RPMI7951 (cell line): Measurements from ENCODE around the gene MYL4. TPM values are rescaled to one million over a fixed set of nuclear protein-coding genes. Genes with fewer than 3 reads are reported as not detected.
"Not testable (repeated sequence)": the region's sequence is repeated elsewhere in the genome, so short reads cannot be mapped to it uniquely, and the experiment has no call there.

Source experiments
- DNase-seq: peaks from one replicate; pipeline ENCODE4 v3.0.0-alpha.2; 2012; ENCODE audit warnings: low read depth
- total RNA-seq: library from RNA; depleted of rRNA; stranded (reverse); fragments of >200 nt; shearing (Covaris generic); gene quantifications from 2 replicates; pipeline ENCODE4 v1.2.3, GENCODE V29; 2014

Gene MYL4
- total RNA-seq, 1 experiment from 2014 or later = not detected

DNA sequence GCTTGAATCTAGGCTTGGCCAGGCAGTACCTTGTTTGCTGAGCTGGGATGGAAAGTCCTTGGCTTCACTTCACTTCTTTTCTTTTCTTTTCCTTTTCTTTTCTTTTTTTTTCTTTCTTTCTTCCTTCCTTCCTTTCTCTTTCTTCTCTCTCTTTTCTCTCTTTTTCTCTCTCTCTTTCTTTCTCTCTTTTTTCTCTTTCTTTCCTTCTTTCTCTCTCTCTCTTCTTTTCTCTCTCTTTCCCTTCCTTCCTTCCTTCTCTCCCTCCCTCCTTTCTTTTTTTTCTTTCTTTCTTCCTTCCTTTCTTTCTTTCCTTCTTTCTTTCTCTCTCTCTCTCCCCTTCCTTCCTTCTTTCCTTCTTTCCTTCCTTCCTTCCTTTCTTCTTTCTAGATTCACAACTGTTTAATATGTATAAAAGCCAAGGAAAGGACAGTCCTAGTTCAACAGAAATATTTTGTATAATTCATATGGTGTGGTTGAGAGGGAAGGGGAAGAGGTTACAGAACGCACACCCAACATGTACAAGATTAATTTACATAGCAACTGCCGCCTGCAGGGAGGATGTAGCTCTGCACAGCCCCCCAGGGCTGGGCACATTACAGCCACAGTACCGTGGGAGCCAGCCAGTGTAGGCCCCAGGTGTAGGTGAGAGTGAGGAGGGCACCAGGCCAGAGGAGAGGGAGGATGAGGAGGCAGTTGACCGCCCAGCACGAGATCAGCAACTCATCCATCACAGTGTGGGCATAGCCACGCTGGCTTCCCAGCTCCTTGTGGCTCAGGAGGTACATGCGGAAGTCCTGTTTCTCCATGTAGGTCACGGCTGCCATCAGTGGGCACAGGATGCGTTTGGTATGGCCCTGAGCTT is 34.8 kb downstream of the MYL4 start:
- DNase-seq = no peak

- no peak for DNase-seq
Observed at GRCh38 chr17:47244697-47245096, 35.5 kb downstream of the MYL4 start.

- no peak for DNase-seq
Observed at GRCh38 chr17:47246120-47246519, 37.0 kb downstream of the MYL4 start.

DNA sequence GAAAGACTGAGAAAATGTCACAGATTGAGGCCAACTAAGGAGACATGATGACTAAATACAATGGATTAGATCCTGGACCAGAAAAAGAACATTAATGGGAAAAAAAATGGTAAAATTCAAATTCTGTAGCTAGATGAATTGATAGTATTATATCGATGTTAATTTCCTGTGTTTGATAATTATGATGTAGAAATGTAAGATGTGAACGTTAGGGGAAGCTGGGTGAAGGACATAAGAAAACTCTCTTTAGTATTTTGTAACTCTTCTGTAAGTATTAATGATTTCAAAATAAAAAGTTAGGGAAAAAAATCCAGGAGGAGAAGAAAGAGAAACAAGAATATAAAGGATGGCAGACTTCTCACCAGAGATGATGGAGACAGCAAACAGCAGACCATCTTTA is 41.7 kb downstream of the MYL4 start:
- no peak for DNase-seq

DNA sequence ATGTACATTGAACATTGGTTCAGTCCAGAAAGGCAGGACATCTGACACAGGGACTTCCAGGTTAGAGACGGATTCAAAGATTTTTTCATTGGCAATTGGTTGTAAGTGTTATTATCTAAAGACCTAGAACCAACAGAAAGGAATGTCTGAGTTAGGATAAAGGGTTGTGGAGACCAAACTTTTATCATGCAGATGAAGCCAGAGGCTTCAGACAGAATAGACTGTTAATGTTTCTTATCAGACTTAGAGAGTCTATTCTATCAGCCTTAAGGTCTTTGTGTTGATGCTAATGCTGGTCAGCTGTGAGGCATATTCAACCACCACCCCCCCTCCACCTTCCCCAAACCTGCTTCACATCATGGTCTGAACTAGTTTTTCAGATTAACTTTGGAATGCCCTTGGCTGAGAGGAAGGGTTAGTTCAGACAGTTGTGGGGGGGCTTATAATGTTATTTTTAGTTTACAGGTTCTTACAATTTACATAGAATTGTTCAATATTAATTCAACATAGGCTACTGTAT is 42.3 kb downstream of the MYL4 start:
- DNase-seq = no peak

- no peak for DNase-seq
Observed at GRCh38 chr17:47252209-47252608, 43.1 kb downstream of the MYL4 start.

DNA sequence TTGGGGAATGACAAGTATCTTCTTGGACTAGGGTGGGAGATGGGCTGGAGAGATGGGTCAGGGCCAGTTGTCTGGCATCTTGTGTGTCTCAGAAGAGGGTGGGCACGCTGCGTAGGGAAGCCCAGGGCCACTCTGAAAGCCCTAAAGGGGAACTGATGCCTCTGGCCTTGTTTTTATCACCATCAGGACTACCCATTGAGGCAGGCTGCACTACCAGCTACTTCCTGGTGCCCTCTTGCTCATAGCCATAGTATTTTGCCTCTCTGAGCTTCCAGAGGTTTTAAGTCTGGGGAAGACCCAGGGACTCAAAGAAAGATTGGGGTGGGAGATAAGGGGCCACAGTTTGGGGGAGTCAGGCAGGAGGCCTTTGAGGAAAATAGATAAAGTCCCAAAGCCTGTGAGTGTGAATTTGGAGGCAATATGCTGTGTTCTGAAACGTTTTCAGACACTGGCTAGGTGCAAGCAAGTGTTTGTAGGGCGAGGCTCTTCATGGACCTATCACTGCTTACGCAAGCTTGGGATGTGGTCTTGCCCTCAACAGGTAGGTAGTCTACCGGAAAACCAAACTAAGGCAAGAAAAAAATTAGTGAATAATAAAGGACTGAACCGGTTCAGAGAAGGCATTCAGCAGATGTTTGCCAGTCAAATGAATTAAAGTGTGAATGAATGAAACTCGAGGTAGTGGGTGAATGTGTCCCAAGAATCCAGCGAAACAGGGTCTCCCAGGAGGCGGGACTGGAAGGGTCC is 43.8 kb downstream of the MYL4 start:
- DNase-seq = no peak

DNA sequence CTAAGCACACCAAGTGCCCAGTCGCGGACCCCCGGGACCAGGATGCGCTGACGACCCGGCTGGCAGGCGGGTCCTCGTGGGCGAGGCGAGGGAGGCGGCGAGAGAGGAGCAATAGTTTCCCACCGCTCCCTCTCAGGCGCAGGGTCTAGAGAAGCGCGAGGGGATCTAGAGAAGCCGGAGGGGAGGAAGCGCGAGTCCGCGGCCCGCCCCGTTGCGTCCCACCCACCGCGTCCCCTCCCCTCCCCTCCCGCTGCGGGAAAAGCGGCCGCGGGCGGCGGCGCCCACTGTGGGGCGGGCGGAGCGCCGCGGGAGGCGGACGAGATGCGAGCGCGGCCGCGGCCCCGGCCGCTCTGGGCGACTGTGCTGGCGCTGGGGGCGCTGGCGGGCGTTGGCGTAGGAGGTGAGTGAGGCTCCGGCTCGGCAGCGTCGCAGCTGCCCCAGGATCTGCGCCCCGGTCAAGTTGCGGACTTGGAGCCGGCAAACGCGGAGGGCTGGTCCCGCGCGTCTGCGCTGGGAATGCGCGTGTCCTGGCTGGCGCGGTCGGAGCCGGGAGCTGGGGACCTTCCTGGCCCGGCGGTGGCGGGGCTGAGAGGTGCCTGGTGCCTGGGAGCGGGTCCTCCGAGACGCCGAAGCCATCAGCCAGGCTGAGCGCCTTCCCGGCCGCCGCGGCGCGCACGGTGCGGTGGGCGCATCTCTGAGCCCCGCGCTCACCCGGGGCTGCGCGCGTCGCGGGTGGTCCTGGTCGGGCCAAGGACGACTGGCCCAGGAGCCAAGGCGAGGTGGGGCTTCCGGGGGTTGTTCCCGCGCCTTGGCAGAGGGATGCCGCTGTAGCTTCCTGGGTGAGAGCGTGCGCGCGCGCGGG is 44.6 kb downstream of the MYL4 start, which contains the start of gene ITGB3:
Gene ITGB3, plus strand, starts transcription at position 287 of the 862 bp plus-strand sequence. Its CDS starts 35 bp downstream, at position 322.
- DNase-seq = peak; percentile 79

DNA sequence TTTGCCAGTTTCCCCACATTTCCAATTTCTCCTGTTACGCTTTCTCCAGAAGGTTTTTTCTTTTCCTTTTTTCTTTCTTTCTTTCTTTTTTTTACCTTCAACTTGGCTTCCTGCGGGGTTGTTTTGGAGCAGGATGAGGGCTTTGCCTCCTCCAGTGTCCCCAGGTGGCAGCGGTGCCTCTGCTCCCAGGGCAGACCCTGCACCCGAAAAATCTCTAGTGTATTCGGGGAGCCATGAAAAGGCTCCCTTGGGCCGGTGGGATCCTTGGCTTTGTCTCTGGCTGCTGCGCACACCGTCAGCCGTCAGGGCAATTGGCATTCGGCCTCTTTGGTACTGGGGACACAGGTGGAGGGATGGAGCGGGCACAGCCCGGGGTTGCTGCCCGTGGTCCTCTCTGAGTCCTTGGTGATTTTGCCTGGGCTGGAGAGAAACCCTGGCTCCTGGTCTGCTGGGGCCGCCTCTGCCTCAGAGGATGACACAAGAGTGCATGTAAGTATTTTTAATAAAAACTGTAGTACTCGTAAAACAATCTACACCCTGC is 45.3 kb downstream of the MYL4 start:
- DNase-seq = no peak

DNA sequence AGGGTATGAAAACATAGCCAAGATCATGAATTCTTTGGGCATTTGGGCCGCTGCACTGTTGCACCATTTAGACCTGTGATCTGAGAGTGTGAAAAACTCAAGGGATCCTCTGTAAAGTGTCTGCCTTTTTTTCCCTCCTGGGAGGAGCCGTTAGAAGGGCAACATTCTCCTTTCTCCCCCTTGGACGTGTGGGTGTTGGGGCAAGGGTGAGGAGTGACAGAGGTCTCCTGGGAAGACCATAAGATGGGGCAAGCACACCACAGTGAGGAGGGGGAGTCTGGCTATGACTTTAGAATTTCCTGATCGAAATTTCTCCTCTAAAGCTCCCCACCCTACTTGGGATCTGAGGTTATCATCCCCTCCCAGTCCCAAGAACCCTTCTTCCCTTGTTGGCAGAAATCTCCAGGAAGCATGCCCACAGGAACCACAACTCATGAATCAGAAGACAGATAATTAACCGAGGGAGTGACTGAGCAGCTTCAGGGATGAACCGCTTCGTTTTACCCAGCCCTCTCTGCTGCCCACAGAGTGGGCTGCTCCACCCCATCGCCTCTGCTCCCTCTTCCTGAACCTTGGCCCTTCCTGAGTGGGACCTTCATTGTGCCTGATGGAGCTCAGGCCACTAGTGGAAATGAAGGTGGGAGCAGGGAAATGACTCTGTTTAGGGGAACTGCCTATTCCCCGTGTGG is 48.6 kb downstream of the MYL4 start:
- peak; percentile 94 for DNase-seq

- peak; percentile 45 for DNase-seq
Observed at GRCh38 chr17:47262586-47262985, 53.4 kb downstream of the MYL4 start.

DNA sequence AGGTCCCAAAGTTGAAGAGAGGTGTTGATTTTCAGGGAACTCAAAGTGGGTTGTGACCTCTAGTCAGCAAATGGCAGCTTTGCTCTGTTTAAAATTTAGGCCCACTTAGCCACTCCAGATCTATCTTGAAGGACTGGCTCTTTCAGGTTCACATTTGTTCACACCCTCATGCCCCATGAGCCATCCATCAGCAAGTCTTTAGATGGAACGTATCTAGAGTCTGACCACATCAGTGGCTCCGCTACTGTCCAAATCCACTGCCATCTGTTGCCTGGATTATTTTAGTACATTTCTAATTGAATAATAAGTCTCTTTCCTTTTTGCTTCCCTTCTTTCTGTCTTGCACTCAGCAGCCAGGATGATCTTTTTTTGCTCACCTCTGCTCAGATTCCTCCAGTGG is 55.0 kb downstream of the MYL4 start:
- DNase-seq = no peak

- DNase-seq = peak; percentile 73
Observed at GRCh38 chr17:47265983-47266541, 56.9 kb downstream of the MYL4 start.

DNA sequence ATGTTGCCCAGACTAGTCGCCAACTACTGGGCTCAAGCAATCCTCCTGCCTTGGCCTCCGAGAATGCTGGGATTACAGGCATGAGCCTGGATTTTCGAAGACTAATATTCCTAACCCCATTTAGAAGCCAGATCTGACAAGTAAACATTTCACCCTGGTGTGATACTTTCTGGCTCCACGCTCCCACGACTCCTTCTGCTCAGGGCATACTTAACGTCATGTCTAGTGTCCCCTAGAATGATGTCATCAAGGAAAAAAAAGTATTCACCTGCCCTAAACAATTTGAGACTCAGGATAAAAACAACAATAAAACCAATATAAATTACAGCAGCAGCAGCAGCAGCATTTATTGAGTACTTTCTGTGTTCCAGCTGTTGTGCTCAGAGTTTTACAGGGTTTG is 57.6 kb downstream of the MYL4 start:
- DNase-seq = no peak

- DNase-seq = peak; percentile 88
Observed at GRCh38 chr17:47267354-47267828, 58.2 kb downstream of the MYL4 start.

DNA sequence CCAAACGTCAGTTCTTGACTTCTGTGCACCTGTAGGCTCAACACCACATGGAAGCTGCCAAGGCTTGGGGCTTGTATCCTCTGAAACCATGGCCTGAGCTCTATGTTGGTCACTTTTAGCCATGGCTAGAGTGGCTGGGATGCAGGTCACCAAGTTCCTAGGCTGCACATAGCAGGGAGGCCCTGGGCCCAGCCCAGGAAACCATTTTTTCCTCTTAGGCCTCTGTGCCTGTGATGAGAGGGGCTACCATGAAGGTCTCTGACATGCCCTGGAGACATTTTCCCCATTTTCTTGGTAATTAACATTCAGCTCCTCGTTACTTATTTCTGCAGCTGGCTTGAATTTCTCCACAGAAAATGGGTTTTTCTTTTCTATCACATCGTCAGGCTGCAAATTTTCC is 59.8 kb downstream of the MYL4 start:
- DNase-seq = not testable (repeated sequence)

DNA sequence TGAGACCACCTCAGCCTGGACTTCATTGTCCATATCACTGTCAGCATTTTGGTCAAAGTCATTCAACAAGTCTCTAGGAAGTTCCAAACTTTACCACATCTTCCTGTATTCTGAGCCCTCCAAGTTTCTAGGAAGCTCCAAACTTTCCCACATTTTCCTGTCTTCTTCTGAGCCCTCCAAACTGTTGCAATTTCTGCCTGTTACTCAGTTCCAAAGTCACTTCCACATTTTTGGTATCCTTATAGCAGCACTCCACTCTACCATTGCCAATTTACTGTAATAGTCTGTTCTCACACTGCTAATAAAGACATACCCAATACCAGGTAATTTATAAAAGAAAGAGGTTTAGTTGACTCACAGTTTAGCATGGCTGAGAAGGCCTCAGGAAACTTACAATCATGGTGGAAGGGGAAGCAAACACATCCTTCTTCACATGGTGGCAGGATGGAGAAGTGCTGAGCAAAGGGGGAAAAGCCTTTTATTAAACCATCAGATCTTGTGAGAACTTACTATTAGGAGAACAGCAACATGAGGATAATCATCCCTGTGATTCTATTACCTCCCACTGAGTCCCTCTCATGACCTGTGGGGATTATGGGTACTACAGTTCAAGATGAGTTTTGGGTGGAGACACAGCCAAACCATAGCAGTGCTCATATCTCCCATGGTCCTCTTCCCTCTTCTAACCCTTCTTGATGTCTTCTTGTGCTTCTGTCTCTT is 60.6 kb downstream of the MYL4 start:
- not testable (repeated sequence) for DNase-seq

- DNase-seq = no peak
Observed at GRCh38 chr17:47270946-47271705, 62.0 kb downstream of the MYL4 start.

DNA sequence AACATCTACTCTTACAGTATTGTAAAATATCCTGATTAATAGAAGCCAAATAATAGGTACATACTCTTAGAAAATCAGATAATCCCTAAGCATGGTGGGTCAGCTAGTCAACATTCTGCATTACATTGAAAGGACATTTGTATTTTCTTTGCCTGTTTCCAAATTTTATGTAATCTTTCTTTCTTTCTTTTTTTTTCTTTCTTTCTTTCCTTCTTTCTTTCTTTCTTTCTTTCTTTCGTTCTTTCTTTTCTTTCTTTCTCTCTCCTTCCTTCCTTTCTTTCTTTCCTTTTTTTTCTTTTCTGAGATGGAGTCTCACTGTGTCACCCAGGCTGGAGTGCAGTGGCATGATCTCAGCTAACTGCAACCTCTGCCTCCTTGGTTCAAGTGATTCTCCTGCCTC is 63.3 kb downstream of the MYL4 start:
- DNase-seq = no peak
